Left renal pelvis (tissue), 4 donors: ENCODE results near the gene PDE7B. TPM values are rescaled to one million over a fixed set of nuclear protein-coding genes. Genes with fewer than 3 reads are reported as not detected.

Source experiments
- DNase-seq, 4 donors: peaks; one replicate each; pipeline ENCODE4 v3.0.0-alpha.2; 2013; ENCODE audit warnings: low read depth in 4 of 4, low spot score in 3 of 4
- polyA plus RNA-seq, 4 donors: library from polyadenylated mRNA; unstranded; fragments of 120-200 nt; gene quantifications; one replicate each; pipeline ENCODE4 v1.2.1, GENCODE V29; 2013; ENCODE audit not compliant: insufficient read length in 4 of 4

The PDE7B gene
- polyA plus RNA-seq, 4 donors = 2.0 to 10.3 (median 8.6) TPM

DNA sequence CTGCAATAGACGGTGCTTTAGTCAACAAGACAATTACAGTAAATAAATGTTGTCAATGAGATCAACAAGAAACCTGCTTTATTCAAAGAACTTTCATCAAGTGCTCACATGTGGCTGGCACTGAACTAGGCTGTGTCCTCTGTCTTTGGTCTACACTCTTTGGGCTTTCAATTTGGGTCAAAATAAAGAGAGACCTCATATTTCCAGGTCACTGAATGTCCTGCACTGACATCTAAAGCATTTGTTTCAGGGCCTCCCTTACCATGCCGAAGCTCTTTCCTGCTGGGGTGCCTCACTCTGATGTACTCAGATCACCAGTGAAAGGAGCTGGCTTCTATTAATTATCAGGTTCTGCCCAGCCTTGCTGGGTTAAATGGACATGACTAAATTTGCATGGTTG is 32.0 kb downstream of the PDE7B start:
- no peak for DNase-seq

DNA sequence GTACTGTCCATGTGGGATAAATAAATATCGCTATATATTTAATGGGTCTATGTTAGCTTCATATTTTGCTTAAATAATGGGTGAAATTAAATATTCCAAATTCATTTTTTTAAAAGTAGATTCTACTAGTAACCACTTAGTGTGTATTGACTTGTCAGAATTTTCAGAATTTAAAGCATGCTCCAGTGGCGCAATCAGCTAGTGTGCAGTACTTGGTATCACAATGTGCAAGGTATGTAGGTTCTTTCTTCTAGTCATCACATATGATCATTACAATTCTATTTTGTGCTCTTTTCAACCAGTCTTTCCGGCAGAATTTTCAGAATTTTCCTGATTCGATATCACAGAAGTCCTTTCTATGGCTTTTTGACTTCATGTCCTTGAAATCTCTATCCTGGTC is 32.6 kb downstream of the PDE7B start:
- no peak for DNase-seq

DNA sequence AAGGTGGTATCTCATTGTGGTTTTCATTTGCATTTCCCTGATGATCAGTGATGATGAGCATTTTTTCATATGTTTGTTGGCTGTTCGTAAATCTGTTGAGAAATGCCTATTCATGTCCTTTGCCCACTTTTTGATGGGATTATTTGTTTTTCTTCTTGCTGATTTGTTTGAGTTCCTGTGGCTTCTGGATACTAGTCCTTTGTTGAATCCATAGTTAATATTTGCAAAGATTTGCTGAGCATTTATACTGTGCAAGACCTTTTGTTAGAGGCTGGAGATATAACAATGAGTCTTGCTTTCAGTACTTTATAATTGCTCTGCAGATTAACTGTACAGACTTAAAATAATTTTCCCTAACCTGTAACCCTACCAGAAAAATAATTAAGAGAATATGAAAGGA is 35.6 kb downstream of the PDE7B start:
- DNase-seq = no peak

DNA sequence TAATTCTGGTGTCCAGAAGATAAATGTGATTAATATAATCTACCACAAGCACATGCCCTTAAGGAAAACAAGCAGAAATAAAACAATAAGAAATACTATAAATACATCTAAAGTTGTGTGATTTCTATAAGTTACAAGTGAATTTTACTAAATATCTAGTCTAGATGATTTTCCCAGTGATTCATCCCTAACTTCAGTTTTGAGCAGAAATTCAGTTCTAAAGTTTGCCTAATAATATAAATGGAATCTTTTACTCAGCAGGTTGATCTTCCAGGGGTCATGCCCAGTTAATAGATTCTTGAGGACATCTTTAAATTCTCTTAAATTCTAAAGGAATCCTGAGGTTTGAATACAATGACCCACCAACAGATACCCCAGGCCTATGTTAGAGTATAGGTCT is 37.3 kb downstream of the PDE7B start:
- DNase-seq = no peak

DNA sequence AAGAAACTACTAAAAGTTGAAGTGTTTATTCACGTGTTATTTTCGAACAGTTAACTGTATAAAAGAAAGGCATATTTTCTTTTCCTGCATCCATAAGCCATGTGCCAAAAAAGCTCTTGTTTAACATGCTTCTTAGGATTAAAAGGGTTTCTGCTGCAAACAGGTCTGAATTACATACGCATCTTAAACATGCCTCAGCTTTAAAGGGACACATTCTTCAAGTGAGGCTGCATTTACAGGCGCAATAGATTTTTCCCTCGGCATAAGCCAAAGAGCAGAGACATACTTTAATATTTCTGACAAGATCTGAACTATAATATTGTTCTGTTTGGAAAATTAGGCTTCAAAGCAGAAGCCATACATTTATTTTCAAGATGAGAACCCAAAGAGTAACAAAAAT is 39.4 kb downstream of the PDE7B start:
- no peak for DNase-seq

DNA sequence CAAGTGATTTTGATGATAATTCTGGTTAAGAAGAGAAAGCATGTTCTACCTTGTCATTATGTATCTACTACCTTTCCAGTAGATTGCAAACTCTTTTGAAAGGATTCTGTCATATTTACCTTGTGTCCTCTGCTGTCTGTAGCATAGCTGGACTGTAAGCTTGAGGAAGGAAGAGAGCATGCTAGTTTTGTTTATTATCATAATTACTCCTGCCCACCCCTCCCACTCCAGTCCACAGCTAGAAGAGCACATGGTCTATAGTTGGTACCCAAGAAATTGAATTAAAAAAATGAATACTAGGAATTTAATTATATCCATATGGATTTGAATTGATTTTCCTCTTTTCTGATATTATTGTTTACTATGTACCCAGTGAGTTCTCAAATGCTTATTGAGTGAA is 40.2 kb downstream of the PDE7B start:
- DNase-seq = no peak

DNA sequence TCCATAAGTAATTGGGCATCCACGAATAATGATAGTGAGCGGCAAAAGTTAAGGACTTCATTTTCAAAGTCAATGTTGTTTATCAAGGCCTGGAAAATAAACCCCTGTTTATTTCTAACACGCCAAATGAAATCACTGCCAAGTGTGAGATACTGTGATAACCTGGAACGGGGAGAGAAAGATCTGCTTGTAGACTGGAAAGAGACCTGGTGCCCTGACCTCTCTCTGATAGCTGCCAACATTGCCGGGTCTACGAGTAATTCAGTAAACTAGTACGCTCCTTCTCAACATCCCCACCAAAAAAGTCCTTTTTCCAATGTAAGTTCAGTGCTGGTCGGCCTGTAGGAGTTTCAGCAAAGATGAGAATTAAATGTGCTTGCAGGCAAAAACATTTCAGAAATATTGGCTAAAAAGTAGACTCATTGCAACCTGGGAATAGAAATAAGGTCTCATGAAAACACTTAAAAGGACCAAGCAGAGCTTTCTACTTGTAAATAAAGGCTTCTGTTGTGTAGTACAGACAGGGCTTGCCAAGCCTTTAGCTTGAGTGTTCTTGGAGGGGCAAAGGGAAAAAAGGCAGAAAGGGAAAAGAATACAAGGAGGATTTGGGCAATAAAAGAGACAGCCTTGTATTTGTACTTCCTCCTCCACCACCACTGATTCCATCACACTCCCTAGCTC is 43.9 kb downstream of the PDE7B start:
- DNase-seq = no peak

DNA sequence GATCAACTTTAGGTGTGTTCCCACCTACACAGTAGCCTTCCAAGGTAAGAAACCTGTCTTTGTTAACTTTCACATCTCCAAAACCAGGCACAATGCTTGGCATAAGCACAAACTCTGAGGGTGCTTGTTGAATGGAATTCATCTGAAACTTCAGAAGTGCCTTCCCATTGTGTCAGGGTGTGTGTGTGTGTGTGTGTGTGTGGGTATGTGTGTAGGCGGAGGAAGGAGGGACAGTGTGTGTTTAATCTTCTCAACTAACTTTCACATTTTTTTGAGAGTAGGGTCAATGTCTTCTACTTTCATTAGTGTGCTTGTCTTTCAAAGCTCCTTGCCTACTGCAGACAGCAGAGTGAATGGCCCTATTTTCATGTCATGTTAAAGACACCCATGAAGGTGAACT is 45.6 kb downstream of the PDE7B start:
- no peak for DNase-seq

DNA sequence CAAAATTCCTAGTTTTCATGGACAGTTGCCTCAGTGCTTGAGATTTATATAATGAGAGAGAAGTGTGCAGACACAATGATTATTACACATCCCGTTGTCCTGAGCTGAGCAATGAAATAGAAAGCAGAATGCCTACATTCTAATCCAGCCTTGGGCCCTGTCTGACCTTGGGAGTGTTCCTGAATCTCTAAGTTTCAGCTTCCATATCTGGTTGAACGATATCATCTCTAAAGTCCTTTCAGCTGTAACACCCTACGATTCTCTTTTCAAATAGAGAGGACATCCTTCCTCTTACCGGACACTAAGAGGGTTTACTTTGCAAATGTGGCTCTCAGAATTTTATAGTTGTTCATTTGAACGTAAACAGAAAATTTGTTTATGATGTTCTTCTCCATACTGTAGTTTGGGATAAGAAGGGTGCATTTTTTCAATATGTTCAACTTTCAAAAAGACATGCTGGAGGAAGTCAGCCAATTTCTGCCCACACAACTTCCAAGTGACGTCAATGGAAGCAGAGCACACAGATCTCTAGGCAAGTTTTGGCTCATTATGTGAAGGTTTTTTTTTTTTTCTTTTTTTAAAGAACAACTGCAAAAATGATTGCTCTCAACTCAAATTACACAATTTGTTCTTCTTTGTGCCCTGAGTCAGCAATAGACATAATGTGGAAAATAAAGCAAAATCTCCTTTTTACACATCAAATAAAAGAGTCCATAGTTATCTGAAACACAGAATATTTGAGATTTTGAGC is 50.4 kb downstream of the PDE7B start:
- no peak for DNase-seq

DNA sequence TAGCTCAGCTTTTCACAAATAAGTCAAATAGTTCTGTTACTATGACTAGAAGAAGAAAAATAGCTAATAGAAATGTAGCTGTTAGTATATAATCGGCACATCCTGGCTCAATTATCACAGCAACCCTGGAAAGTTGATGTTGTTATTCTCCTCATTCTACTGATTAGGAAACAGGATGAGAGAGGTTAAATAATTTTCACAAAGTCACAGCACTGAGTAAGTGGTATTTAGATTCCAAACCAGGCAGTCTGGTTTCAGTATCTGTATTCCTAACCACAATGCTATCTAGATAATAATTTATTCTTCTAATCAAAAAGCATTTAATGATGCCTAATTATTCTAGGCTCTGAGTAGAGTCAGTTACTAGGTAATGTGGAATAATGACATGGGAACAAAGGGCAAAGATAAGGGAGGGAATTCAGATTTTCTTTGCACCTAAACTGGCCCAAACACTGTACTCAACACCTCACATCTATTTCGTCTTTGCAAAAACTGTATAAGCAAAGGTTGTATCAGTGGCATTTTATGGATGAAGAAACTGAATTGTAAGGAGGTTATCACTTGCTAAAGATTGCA is 51.3 kb downstream of the PDE7B start:
- DNase-seq = no peak

DNA sequence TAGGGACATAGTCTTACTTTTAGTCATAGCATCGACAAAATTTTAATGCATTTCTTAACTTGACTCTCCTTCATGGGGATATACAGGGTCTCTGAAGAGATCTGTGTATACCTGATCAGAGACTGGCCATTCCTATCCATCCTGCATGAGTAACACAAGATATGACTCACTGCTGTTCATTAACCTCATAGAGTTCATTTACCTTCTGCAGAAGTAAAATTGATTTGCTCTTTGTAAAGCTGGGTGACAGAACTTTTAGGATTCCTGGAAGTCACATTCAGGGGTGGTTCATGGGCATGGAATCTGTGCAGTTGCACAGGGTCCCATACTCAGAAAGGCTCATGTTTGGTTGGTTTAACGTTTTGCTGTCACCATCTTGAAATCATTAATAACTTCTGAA is 53.2 kb downstream of the PDE7B start:
- DNase-seq = no peak

DNA sequence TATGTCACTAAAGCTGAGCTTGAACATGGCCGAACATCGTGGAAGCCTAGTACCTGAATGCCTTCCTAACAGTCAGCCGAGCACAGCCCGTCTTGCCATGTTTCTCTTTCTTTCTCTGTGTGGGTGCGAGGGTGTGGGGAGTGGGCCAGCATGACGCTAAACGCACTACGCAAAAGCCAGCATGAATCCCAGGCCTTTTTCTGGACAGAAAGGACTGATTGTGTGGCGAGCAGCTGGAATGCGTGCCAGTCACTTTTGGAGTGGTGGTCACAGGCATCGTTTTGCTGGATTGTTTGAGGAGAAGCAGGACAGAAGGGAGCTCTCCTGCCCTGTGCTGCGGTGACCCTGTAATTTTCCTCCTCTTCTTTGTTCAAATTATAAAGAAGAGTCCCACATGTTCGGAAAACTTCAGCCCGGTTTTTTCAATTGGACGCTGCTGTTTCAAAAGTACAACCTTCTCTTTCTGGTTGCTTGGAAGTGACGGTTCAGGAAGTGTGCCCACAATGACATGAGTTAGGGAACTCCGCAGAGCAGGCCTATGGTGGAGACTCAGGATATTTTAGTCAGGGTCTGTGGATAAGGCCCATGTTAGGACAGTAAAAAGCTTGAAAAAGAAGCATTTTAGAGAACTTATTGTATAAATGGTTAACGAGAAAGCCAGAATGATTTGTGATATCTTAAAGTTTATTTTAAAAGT is 54.3 kb downstream of the PDE7B start:
- no peak for DNase-seq

DNA sequence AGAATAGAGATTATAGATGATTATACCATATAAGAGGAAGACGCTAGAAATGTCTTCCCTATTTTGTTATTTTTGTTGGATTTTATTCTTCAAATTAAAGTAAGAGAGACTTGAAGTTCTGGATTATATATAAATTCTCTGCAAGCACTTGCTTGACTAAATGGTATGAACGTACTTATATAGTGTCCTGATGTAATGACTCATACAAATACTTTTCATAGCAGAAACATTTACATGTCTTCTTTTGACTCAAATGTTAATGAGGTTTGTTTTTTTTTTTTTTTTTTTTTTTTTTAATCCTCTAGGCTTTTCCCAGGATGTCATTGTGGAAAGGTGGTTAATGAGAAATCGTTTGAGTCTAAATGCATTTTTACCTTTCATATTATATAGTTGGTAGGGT is 55.0 kb downstream of the PDE7B start:
- no peak for DNase-seq

DNA sequence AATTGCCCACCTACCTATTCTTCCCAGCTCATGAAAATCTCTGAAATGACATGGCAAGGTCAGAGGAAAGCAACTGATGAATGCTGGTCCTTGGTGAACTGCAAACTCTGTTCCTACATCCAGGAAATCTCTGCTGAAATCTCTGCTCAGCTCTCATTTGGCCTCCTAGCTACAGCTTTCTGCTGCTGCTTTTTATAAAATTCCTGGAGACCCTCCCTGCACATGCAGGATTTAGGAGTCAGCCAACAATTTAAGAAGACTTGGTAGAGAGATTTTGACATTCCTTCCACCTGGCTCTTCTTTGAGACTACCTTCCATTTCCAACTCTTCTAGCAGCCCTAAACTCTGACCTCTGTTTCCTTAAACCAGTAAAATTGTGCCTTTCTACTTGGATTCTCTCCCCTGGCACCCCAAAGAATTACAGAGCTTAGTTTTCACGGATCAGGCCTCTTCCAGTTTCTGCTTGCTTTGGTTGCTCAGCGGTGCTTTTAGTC is 55.5 kb downstream of the PDE7B start:
- no peak for DNase-seq

DNA sequence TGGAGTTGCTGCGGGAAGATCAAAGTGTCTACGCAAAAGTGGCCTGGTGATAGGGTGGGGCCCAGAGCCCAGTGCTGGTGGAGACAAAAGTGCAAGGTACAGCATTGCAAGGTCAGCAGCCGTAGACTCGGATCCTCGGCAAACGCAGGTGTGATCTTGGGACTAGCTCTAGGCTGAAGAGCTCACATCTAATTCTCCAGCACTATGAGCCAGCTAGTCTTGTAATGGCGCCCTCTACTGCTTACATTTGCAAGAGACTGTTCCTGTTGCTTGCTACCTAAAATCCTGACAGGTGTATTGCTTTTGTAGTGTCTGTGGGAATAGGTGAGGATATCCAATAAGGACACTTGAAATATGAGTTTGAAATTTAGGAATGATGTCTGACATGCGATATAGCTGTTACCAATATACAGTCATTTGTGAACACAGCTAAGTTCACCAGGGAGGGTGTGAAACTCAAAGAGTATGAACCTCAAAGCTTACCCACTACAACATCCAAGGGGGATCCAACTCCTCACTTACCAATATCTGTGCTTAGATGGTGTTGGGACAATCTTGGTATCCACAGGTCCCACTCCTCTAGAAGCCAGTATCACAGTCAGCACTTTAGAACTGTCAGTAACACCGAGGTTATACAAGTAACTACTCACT is 58.4 kb downstream of the PDE7B start:
- no peak for DNase-seq

DNA sequence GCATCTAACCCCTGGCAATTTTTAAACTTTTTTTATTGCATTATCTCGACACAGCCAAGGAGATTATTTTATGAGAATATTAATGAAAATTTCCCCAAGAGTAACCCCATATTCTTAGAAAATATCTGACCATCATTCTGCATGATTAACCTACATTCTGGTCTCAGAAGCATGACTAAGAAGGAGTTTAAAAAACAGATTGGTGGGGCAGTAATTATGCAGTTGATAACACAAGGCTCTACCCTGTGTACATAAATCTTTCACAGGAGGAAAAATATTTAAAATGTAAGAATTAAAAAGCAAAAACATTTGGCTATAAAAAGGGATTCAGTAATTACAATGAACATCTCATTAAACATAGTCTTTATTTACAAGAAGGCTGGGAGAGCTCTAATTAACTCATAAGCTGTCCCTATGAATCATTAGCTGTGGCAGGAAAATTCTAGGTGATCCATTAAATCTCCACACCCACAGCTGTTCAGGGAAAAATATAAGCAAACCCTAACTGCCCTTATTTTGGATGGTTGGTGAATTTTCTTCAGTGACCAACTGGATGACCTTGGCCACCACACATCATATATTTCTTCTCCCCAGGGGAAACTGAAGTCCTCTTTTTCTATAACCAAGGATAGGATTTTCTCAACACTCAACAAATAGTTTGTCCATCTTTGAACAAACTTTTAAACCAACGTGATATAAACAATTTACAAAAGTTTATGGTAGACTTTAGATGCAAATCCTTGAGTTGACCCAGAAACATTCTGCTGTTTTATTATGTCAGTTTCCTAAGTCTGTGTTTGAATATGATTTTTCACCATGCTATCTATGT is 59.5 kb downstream of the PDE7B start:
- DNase-seq = no peak

DNA sequence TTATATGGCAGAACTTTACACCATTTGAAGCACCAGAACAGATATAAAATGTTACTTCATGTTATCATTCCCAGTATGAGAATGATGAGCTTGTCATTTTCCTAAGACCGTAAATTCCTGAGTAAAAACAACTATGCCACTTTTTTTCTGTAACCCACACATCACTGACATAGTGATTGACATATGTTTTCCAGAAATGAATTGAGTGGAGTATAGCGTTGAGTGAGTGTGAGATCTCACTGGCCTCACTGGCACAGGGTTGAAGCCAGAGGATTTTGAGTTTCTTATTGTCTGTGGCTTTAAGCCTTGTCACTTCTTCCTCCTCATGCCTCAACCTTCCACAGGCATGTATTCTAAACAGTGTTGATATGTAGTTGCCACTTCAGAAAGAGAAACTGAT is 62.3 kb downstream of the PDE7B start:
- no peak for DNase-seq

DNA sequence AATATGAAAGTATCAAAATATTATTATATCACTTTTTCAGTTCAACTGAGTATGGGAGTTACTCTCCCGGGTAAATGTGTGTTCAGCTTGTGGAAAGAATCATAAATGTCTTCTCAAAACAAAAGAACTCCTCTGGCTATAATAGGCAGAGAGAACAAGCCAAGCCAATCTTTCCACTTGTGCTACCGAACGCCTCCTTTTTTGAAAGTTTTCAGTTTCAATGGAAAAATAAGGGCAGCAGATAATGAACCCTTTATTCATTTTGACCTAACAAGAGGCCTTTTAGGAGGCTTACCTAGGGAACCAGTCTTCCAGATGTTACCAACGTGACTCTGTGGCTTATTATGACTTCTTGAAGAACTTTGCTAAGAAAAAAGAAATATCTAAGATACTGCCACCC is 67.5 kb downstream of the PDE7B start:
- no peak for DNase-seq

DNA sequence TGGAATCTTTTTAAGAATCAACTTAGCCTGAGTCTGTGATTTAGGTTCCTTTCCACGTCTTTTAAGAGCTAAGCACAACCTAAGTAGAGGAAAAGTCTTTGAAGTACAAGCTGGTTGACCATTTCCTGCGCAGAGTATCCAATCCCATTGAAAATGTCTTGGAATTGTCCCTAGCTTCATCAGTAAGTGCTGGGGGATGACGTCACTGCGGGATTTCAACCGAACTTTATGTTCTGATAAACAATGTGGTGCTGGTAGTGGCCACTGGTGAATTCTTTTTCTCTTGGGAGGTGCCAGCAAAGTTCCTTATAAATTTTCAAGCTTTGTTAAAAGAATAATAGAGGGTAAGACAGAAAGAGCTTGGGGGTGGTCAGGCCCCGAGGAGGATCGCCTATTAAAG is 69.2 kb downstream of the PDE7B start:
- DNase-seq = no peak

DNA sequence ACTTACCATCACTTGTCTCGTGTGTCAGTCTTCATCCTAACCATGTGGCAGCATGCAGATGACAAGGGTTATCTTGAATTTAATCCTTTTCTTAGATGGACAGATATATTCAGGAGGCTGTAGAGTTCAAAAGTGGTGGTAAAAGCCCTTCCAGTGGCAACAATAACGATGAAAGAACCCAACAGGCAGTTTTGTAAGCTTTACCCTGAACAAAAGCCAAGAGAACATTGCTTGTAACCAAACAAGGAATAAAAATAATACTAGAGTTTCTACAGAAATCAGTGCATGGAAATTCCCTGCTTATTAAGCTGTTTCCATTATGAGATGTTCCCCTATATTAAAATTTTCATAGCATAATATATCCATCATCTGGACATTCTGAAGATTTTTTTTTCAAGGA is 69.7 kb downstream of the PDE7B start:
- DNase-seq = no peak
